Large intestine (tissue), 3 donors: Measurements from ENCODE around the gene ADARB1. TPM values are rescaled to one million over a fixed set of nuclear protein-coding genes. Genes with fewer than 3 reads are reported as not detected.
A peak's percentile ranks its signal among the peaks of the same experiment; 100 is the strongest.

Experiments
- DNase-seq, 2 donors: peaks; one replicate each; pipeline versions ENCODE4 v3.0.0 to v3.0.0-alpha.2; 2013
- H3K27ac ChIP-seq: one replicate; pipeline ENCODE4 v1.5.1; 2013; ENCODE audit warnings: low read length
- H3K27me3 ChIP-seq: 2 replicates; pipeline ENCODE4 v1.6.1; 2013; ENCODE audit warnings: low read length; ENCODE audit not compliant: control insufficient read depth, insufficient read depth
- H3K36me3 ChIP-seq: 2 replicates; pipeline ENCODE4 v1.6.1; 2013; ENCODE audit warnings: low read length; ENCODE audit not compliant: control insufficient read depth, insufficient read depth
- H3K4me1 ChIP-seq: one replicate; pipeline ENCODE4 v1.6.1; 2013; ENCODE audit warnings: low read length; ENCODE audit not compliant: control insufficient read depth, insufficient read depth
- H3K4me3 ChIP-seq: one replicate; pipeline ENCODE4 v1.5.1; 2013; ENCODE audit warnings: low read length
- H3K9me3 ChIP-seq: one replicate; pipeline ENCODE4 v1.6.1; 2013; ENCODE audit warnings: mild to moderate bottlenecking, low read depth, low read length, moderate library complexity; ENCODE audit not compliant: control insufficient read depth
- WGBS: methylation state at CpG from one replicate; pipeline ENCODE4 v1.1.5; 2013; ENCODE audit warnings: low lambda C conversion rate; ENCODE audit not compliant: insufficient coverage; 5-methylcytosine and 5-hydroxymethylcytosine counted together
- polyA plus RNA-seq: library from polyadenylated mRNA; unstranded; fragments of 120-200 nt; gene quantifications from one replicate; pipeline ENCODE4 v1.2.1, GENCODE V29; 2013

Gene ADARB1
- polyA plus RNA-seq, 1 donor: 12.1 TPM

DNA sequence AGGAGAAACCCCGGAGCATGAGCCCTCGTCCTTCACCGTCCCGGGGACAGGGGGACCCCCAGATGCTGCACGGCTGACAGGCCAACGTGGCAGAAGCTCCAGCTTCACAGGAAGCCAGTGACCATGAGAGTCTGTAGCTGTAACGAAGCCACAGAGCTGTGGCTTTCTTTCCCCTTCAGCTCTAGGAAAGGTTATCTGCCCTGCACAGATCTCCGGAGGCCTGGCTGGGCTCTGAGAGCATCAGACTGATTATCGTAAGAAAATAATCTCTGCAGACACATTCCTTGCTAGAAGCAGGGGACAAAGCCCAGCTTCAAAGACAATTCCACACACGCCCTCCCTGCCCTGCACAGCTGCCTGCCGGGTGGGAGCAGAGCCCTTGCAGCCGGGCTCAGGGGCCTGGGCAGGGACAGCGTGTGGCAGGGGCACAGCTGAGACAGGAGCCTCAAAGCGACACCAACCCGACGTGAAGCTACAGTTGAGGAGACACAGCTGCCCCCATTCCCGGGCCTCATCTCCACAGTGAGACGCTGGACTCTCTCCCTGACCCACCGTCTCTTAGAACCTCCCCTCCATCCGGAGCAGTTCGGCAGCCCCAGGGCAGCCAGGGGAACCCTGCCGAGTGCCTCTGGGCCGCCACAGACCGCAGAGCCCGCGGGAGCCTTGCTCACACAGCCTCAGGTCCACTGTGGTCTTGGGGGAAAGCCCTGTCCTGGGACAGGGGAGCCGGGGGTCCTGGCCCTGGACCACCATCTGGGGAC, 182.7 kb downstream of the ADARB1 start:
- no CpG with 5 or more reads among the region's 27 CpGs for whole genome bisulfite sequencing
- peaks cover 6% of the 10 kb centered on the region for H3K4me1 ChIP-seq
- H3K4me3 ChIP-seq: no peak overlapping the region
- H3K36me3 ChIP-seq: no peaks in the 10 kb centered on the region
- no peak overlapping the region for H3K27ac ChIP-seq
- H3K27me3 ChIP-seq: peaks cover 23% of the 10 kb centered on the region
- no peak for DNase-seq
- peaks cover 5% of the 10 kb centered on the region for H3K9me3 ChIP-seq

GRCh38 chr21:45257673-45258341, 183.4 kb downstream of the ADARB1 start:
- peaks cover 5% of the 10 kb centered on the region for H3K9me3 ChIP-seq
- H3K4me3 ChIP-seq: no peak overlapping the region
- no peaks in the 10 kb centered on the region for H3K36me3 ChIP-seq
- H3K4me1 ChIP-seq: peaks cover 9% of the 10 kb centered on the region
- no peak for DNase-seq
- H3K27me3 ChIP-seq: peaks cover 23% of the 10 kb centered on the region
- no peak overlapping the region for H3K27ac ChIP-seq
- WGBS: no CpG with 5 or more reads among the region's 40 CpGs

GRCh38 chr21:45258466-45258865, 184.1 kb downstream of the ADARB1 start:
- peaks cover 5% of the 10 kb centered on the region for H3K9me3 ChIP-seq
- no peak overlapping the region for H3K4me3 ChIP-seq
- H3K4me1 ChIP-seq: peaks cover 9% of the 10 kb centered on the region
- no peak overlapping the region for H3K27ac ChIP-seq
- peaks cover 4% of the 10 kb centered on the region for H3K36me3 ChIP-seq
- no peak for DNase-seq
- WGBS: no CpG with 5 or more reads among the region's 19 CpGs
- peaks cover 23% of the 10 kb centered on the region for H3K27me3 ChIP-seq

- Histone ChIP-seq H3K27me3 (peaks cover 23% of the 10 kb centered on the region), H3K9me3 (peaks cover 5% of the 10 kb centered on the region), H3K4me1 (peaks cover 9% of the 10 kb centered on the region), H3K27ac (no peak overlapping the region), H3K36me3 (peaks cover 13% of the 10 kb centered on the region), H3K4me3 (no peak overlapping the region)
- no peak for DNase-seq
- WGBS: 90% methylated on average over 2 of the region's 17 CpGs
Observed at GRCh38 chr21:45259206-45259840, 184.9 kb downstream of the ADARB1 start.

DNA sequence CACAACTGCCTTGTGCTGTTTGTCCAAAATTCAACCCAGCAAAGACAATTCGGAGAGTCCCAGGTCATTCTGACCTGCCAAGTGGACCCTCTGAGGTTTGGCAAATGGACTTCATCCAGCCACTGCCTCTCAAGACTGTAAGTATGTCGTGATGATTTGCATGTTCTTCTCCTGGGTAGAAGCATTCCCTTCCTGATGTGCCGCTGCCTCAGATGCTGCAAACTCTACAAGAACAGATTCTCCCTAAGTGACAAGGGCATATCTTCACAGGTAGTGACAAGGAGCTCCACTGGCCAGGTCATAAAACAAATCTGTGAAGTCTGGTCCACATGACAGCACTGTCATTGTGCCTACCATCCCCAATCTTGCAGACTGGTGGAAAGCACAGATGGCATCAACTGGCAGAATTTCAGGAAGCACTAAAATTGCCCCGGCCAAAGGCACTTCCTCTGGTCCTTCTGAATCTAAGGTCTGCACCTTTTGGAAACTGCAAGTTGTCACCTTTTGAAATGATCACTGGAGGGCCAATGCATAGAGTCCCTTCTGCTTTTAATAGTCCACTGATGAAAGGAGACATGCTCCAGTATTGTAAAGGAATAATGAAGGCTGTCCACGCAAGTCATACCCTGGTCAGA, 185.9 kb downstream of the ADARB1 start:
- DNase-seq: no peak
- no CpG with 5 or more reads among the region's 5 CpGs for WGBS
- H3K27me3 ChIP-seq: peaks cover 23% of the 10 kb centered on the region

GRCh38 chr21:45261093-45261492, 186.7 kb downstream of the ADARB1 start:
- Histone ChIP-seq H3K27ac (no peak overlapping the region), H3K4me3 (no peak overlapping the region), H3K36me3 (peaks cover 27% of the 10 kb centered on the region), H3K4me1 (peaks cover 9% of the 10 kb centered on the region), H3K9me3 (peaks cover 5% of the 10 kb centered on the region), H3K27me3 (peaks cover 23% of the 10 kb centered on the region)
- no peak for DNase-seq
- no CpG with 5 or more reads among the region's 10 CpGs for WGBS

More for the DNA sequence above, 185.9 kb downstream of the ADARB1 start:
- no peak overlapping the region for H3K4me3 ChIP-seq
- no peak overlapping the region for H3K27ac ChIP-seq
- peaks cover 5% of the 10 kb centered on the region for H3K9me3 ChIP-seq
- H3K36me3 ChIP-seq: peaks cover 20% of the 10 kb centered on the region
- H3K4me1 ChIP-seq: peaks cover 9% of the 10 kb centered on the region

DNA sequence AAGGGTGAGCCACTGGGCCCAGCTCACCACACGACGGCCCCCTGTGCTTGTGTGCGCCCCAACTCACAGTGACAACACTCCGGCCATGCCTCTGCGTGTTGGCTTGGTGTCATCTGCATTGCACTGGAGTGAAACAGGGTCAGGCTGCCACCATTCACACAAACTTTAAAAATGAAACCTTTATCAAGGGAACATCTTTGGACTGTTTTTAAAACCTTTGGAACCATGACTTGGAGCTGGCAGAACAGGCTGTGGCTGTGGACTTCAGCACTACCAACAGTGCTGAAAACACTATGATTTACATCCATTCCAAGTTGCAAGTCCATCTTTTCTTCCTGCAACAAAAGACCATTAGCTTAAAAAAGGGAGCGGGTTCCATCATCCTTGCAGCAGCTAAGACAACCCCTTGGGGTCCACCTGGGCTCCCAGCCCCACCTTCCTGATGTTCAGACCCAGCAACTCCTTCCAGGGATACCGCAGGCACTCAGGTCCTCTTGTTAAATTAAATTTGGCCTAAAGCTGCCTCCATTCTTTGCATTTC, 187.7 kb downstream of the ADARB1 start:
- DNase-seq: peak in 1 of 2 donors; percentile 57
- no peak overlapping the region for H3K27ac ChIP-seq

GRCh38 chr21:45262616-45263015, 188.2 kb downstream of the ADARB1 start:
- peaks cover 3% of the 10 kb centered on the region for H3K4me1 ChIP-seq
- peaks cover 4% of the 10 kb centered on the region for H3K9me3 ChIP-seq
- no peak overlapping the region for H3K27ac ChIP-seq
- no CpG with 5 or more reads among the region's 11 CpGs for WGBS
- H3K36me3 ChIP-seq: peaks cover 43% of the 10 kb centered on the region
- no peak for DNase-seq
- H3K4me3 ChIP-seq: no peak overlapping the region
- peaks cover 17% of the 10 kb centered on the region for H3K27me3 ChIP-seq

More for the DNA sequence above, 187.7 kb downstream of the ADARB1 start:
- H3K4me1 ChIP-seq: peaks cover 7% of the 10 kb centered on the region
- peaks cover 38% of the 10 kb centered on the region for H3K36me3 ChIP-seq
- peaks cover 5% of the 10 kb centered on the region for H3K9me3 ChIP-seq
- WGBS: no CpG with 5 or more reads among the region's 7 CpGs
- peaks cover 22% of the 10 kb centered on the region for H3K27me3 ChIP-seq
- H3K4me3 ChIP-seq: no peak overlapping the region

- Histone ChIP-seq H3K4me1 (peaks cover 3% of the 10 kb centered on the region), H3K27me3 (peaks cover 8% of the 10 kb centered on the region), H3K36me3 (peaks cover 45% of the 10 kb centered on the region), H3K27ac (no peak overlapping the region), H3K4me3 (no peak overlapping the region), H3K9me3 (peaks cover 3% of the 10 kb centered on the region)
- no peak for DNase-seq
- WGBS: no CpG with 5 or more reads among the region's 6 CpGs
Observed at GRCh38 chr21:45263534-45263933, 189.2 kb downstream of the ADARB1 start.
